Adrenal gland (tissue), 12 donors: ENCODE results near the gene LYPD8. TPM values are rescaled to one million over a fixed set of nuclear protein-coding genes. Genes with fewer than 3 reads are reported as not detected.

ENCODE experiments used
- DNase-seq, 7 donors: peaks; one replicate each; pipeline ENCODE4 v3.0.0-alpha.2; 2019 to 2020
- H3K27ac ChIP-seq, 5 donors: fragments of 200-600 bp; sonication (generic) in 4 of 5; 1 replicate in 3 of 5; 2 replicates in 2 of 5; pipeline versions ENCODE4 v1.5.1 to v1.8.0; 2016 to 2020; ENCODE audit warnings: mild to moderate bottlenecking in 1 of 5
- H3K27me3 ChIP-seq: fragments of 200-600 bp; 2 replicates; pipeline ENCODE4 v1.8.0; 2021
- H3K36me3 ChIP-seq, 2 donors: fragments of 200-600 bp; replicated peaks in 1 of 2; 1 replicate in 1 of 2; 2 replicates in 1 of 2; pipeline versions ENCODE4 v1.5.1 to v1.8.0; 2018 to 2022
- H3K4me1 ChIP-seq, 2 donors: fragments of 200-600 bp; replicated peaks in 1 of 2; 1 replicate in 1 of 2; 2 replicates in 1 of 2; pipeline versions ENCODE4 v1.5.1 to v1.8.0; 2018 to 2021
- H3K4me3 ChIP-seq, 4 donors: fragments of 200-600 bp; sonication (generic) in 3 of 4; one replicate each; pipeline ENCODE4 v1.5.1; 2016 to 2018
- H3K9me3 ChIP-seq, 3 donors: fragments of 200-600 bp; sonication (generic) in 1 of 3; replicated peaks in 1 of 3; 1 replicate in 2 of 3; 2 replicates in 1 of 3; pipeline versions ENCODE4 v1.5.1 to v1.8.0; 2016 to 2021
- CTCF ChIP-seq, 6 experiments: fragments of 450-650 bp in 4 of 6; fragments of 200-600 bp in 2 of 6; sonication (generic) in 1 of 6; IDR thresholded peaks; 1 replicate in 5 of 6; 2 replicates in 1 of 6; pipeline versions ENCODE4 v1.5.1 to v1.8.0; 2016 to 2021; ENCODE audit warnings: antibody characterized with exemption in 6 of 6, mild to moderate bottlenecking in 2 of 6, moderate library complexity in 1 of 6
- POLR2A ChIP-seq, 2 donors: fragments of 450-650 bp; IDR thresholded peaks; one replicate each; pipeline ENCODE4 v1.6.1; 2017; ENCODE audit warnings: antibody characterized with exemption in 2 of 2, mild to moderate bottlenecking in 2 of 2, moderate library complexity in 1 of 2
- WGBS, 4 donors: extraction: QIAGEN DNeasy Blood & Tissue Kit in 2 of 4; methylation state at CpG; one replicate each; pipeline versions ENCODE4 v1.1.5 to v1.1.7; 2013 to 2017; 5-methylcytosine and 5-hydroxymethylcytosine counted together
- intact Hi-C, 2 donors: fragments of 100-400 bp; cut with DNase I; formaldehyde crosslinking; loops; one replicate each; pipeline versions ENCODE4 v1.14.1 to v1.15.0; 2022 to 2023
- polyA plus RNA-seq, 3 donors: library from polyadenylated mRNA; stranded (reverse); fragments of 200-250 nt in 2 of 3; fragments of 350-450 nt in 1 of 3; fragmentation: Illumina TruSeq in 1 of 3; extraction: RNeasy Lipid Tissue Mini Kit (QIAGEN cat#74804) in 1 of 3; gene quantifications; one replicate each; pipeline ENCODE4 v1.2.3, GENCODE V29; 2013 to 2014
- total RNA-seq, 9 donors: library from RNA; depleted of rRNA in 4 of 9; stranded (reverse); fragments of >200 nt in 4 of 9; fragments of 120-200 nt in 1 of 9; fragmentation: NEBNext Ultra II Directional in 1 of 9; extraction: Animal tissue kit (Norgen Biotek cat#: 25700) in 1 of 9; gene quantifications; one replicate each; pipeline versions ENCODE4 v1.1.0 to v1.2.4, GENCODE V29; 2013 to 2023
- donor health status: healthy with polysubstance abuse.
- donor health status: Bipolar disorder and iron deficiency.
- donor health status: DM: yes; HTN: yes; CAD: no.
- donor health status: DM: no; HTN: no; CAD: no.
- donor health status: DM: no; HTN: no; CAD: no.
- donor health status: DM: yes; HTN: yes; CAD: no.

The LYPD8 gene
- total and polyA plus RNA-seq, 12 donors: 0.13 TPM; not detected in 11

- H3K27ac ChIP-seq: no peak overlapping the region
- H3K4me1 ChIP-seq: no peaks in the 10 kb centered on the region
- no peaks in the 10 kb centered on the region for H3K36me3 ChIP-seq
- WGBS, 4 donors: 64 to 87% (median 77%) methylated on average over 2 of the region's 2 CpGs
- H3K4me3 ChIP-seq: no peak overlapping the region
- no peaks in the 10 kb centered on the region for H3K27me3 ChIP-seq
- DNase-seq: peak in 1 of 7 donors; percentile 8
- H3K9me3 ChIP-seq: no peaks in the 10 kb centered on the region
- intact Hi-C loops: no loop called here
- TF ChIP-seq POLR2A (IDR thresholded peaks at IDR 0.05): no peak
- no peak for TF ChIP-seq CTCF (IDR thresholded peaks at IDR 0.05)
These were observed 23.3 kb upstream of the LYPD8 start for GRCh38 chr1:248778906-248779305.

GRCh38 chr1:248776991-248777390, 21.4 kb upstream of the LYPD8 start:
- H3K4me3 ChIP-seq: no peak overlapping the region
- H3K27ac ChIP-seq: no peak overlapping the region
- intact Hi-C loops: no loop called here
- H3K9me3 ChIP-seq: no peaks in the 10 kb centered on the region
- no peaks in the 10 kb centered on the region for H3K27me3 ChIP-seq
- H3K36me3 ChIP-seq: no peaks in the 10 kb centered on the region
- no peak for DNase-seq
- TF ChIP-seq CTCF (IDR thresholded peaks at IDR 0.05) (no peak), POLR2A (IDR thresholded peaks at IDR 0.05) (no peak)
- H3K4me1 ChIP-seq: no peaks in the 10 kb centered on the region

- Histone ChIP-seq H3K27me3 (no peaks in the 10 kb centered on the region), H3K27ac (no peak overlapping the region), H3K4me3 (no peak overlapping the region), H3K36me3 (no peaks in the 10 kb centered on the region), H3K4me1 (no peaks in the 10 kb centered on the region), H3K9me3 (no peaks in the 10 kb centered on the region)
- no peak for TF ChIP-seq POLR2A (IDR thresholded peaks at IDR 0.05)
- TF ChIP-seq CTCF (IDR thresholded peaks at IDR 0.05): no peak
- DNase-seq: no peak
- 62 to 74% (median 67%) methylated on average over 4 of the region's 4 CpGs for WGBS, 4 donors
- intact Hi-C loops: no loop called here
These were observed 19.9 kb upstream of the LYPD8 start for GRCh38 chr1:248775441-248775840.

- TF ChIP-seq POLR2A (IDR thresholded peaks at IDR 0.05): no peak
- no peak for TF ChIP-seq CTCF (IDR thresholded peaks at IDR 0.05)
- no peaks in the 10 kb centered on the region for H3K9me3 ChIP-seq
- H3K4me1 ChIP-seq: no peaks in the 10 kb centered on the region
- WGBS, 4 donors: 60 to 76% (median 70%) methylated on average over 3 of the region's 3 CpGs
- no peak overlapping the region for H3K27ac ChIP-seq
- H3K4me3 ChIP-seq: no peak overlapping the region
- no peaks in the 10 kb centered on the region for H3K36me3 ChIP-seq
- intact Hi-C loops: no loop called here
- no peak for DNase-seq
- H3K27me3 ChIP-seq: no peaks in the 10 kb centered on the region
These were observed 4.1 kb upstream of the LYPD8 start for GRCh38 chr1:248759644-248760043.
